IMR-90 (cell line): ENCODE data around the gene LCN10. TPM values are rescaled to one million over a fixed set of nuclear protein-coding genes. Genes with fewer than 3 reads are reported as not detected.

ENCODE experiments used
- ATAC-seq: fragments of 200-7000 bp; cut with Tn5 transposase; 2 replicates; pipeline ENCODE4 v1.9.1; 2020; ENCODE audit warnings: low read depth, mild to moderate bottlenecking, moderate library complexity
- BruUV-seq: library from RNA; stranded (reverse); fragments of 400-500 nt; replicated peaks from 2 replicates; lab custom pipeline; 2021; lab: Mats Ljungman, UMichigan
- CTCF ChIA-PET: fragments of 300-600 bp; formaldehyde crosslinking; extraction: SDS; loops from one replicate; lab custom pipeline; 2021; ENCODE audit warnings: antibody characterized with exemption; lab: Yijun Ruan, JAX
- POLR2A ChIA-PET: fragments of 300-600 bp; sonication (Branson Sonifier 250); formaldehyde crosslinking; loops from one replicate; lab custom pipeline; 2022; ENCODE audit warnings: antibody characterized with exemption; ENCODE audit not compliant: unreplicated experiment; lab: Charles Lee
- DNase-seq: peaks from one replicate; pipeline ENCODE4 v3.0.0; 2013
- H2AFZ ChIP-seq: replicated peaks from 2 replicates; pipeline ENCODE3; 2013; ENCODE audit warnings: low read length, mild to moderate bottlenecking; ENCODE audit not compliant: poor library complexity
- H2AK5ac ChIP-seq: 2 replicates; pipeline ENCODE4 v1.6.1; 2013; ENCODE audit warnings: low read depth, low read length, inconsistent platforms
- H2AK9ac ChIP-seq: replicated peaks from 2 replicates; pipeline ENCODE3; 2013; ENCODE audit warnings: mild to moderate bottlenecking, low read depth, low read length, moderate library complexity; ENCODE audit not compliant: poor library complexity
- H2BK120ac ChIP-seq: 2 replicates; pipeline ENCODE4 v1.6.1; 2013; ENCODE audit warnings: low read depth, low read length, inconsistent platforms
- H2BK15ac ChIP-seq: 3 replicates; pipeline ENCODE4 v1.6.1; 2013; ENCODE audit warnings: low read depth, low read length, inconsistent platforms
- H2BK20ac ChIP-seq: 2 replicates; pipeline ENCODE4 v1.6.1; 2013; ENCODE audit warnings: low read depth, mild to moderate bottlenecking, inconsistent platforms, low read length, moderate library complexity
- H2BK5ac ChIP-seq: 2 replicates; pipeline ENCODE4 v1.6.1; 2013; ENCODE audit warnings: mild to moderate bottlenecking, low read depth, low read length, inconsistent platforms; ENCODE audit not compliant: poor library complexity, severe bottlenecking
- H3K14ac ChIP-seq: replicated peaks from 2 replicates; pipeline ENCODE4 v1.6.1; 2013; ENCODE audit warnings: low read depth, low read length, inconsistent platforms
- H3K18ac ChIP-seq: 2 replicates; pipeline ENCODE4 v1.6.1; 2013; ENCODE audit warnings: low read depth, low read length, control low read depth
- H3K23ac ChIP-seq: 2 replicates; pipeline ENCODE4 v1.6.1; 2013; ENCODE audit warnings: low read depth, low read length, inconsistent platforms
- H3K27ac ChIP-seq: 2 replicates; pipeline ENCODE4 v1.5.1; 2013; ENCODE audit warnings: mild to moderate bottlenecking, control low read depth, low read length; ENCODE audit not compliant: insufficient read depth
- H3K27me3 ChIP-seq: 2 replicates; pipeline ENCODE4 v1.6.1; 2013; ENCODE audit warnings: low read length; ENCODE audit not compliant: control insufficient read depth, insufficient read depth
- H3K36me3 ChIP-seq: 2 replicates; pipeline ENCODE4 v1.6.1; 2013; ENCODE audit warnings: low read length, mixed read lengths; ENCODE audit not compliant: control insufficient read depth, insufficient read depth
- H3K4ac ChIP-seq: 2 replicates; pipeline ENCODE4 v1.6.1; 2013; ENCODE audit warnings: low read depth, low read length, inconsistent platforms
- H3K4me1 ChIP-seq: 2 replicates; pipeline ENCODE4 v1.6.1; 2013; ENCODE audit warnings: low read length, mixed read lengths; ENCODE audit not compliant: control insufficient read depth, insufficient read depth
- H3K4me2 ChIP-seq: 2 replicates; pipeline ENCODE4 v1.6.1; 2013; ENCODE audit warnings: low read depth, mild to moderate bottlenecking, control low read depth, low read length, moderate library complexity
- H3K4me3 ChIP-seq: 2 replicates; pipeline ENCODE4 v1.5.1; 2013; ENCODE audit warnings: low read depth, mild to moderate bottlenecking, control low read depth, low read length, moderate library complexity; ENCODE audit not compliant: insufficient read depth
- H3K56ac ChIP-seq: 2 replicates; pipeline ENCODE4 v1.6.1; 2013; ENCODE audit warnings: low read length, inconsistent platforms; ENCODE audit not compliant: insufficient read depth; ENCODE audit errors: extremely low read depth
- H3K79me1 ChIP-seq, 2 experiments: 2 replicates each; pipeline ENCODE4 v1.6.1; 2013; ENCODE audit warnings: low read length in 2 of 2, inconsistent platforms in 1 of 2, low read depth in 1 of 2
- H3K9ac ChIP-seq: 2 replicates; pipeline ENCODE4 v1.6.1; 2013; ENCODE audit warnings: low read depth, low read length, control low read depth
- H3K9me1 ChIP-seq: 2 replicates; pipeline ENCODE4 v1.6.1; 2013; ENCODE audit warnings: low read length, inconsistent platforms; ENCODE audit not compliant: insufficient read depth
- H3K9me3 ChIP-seq: 2 replicates; pipeline ENCODE4 v1.6.1; 2013; ENCODE audit warnings: low read length; ENCODE audit not compliant: control insufficient read depth, insufficient read depth
- H4K20me1 ChIP-seq: 2 replicates; pipeline ENCODE4 v1.6.1; 2013; ENCODE audit warnings: low read length, inconsistent platforms; ENCODE audit not compliant: insufficient read depth
- H4K5ac ChIP-seq: 2 replicates; pipeline ENCODE4 v1.6.1; 2013; ENCODE audit warnings: mild to moderate bottlenecking, low read depth, low read length, control low read depth
- H4K8ac ChIP-seq, 2 experiments: 2 replicates each; pipeline ENCODE4 v1.6.1; 2013; ENCODE audit warnings: low read depth in 2 of 2, low read length in 2 of 2, control low read depth in 1 of 2, inconsistent platforms in 1 of 2
- H4K91ac ChIP-seq: 2 replicates; pipeline ENCODE4 v1.6.1; 2013; ENCODE audit warnings: low read depth, low read length, inconsistent platforms; ENCODE audit not compliant: insufficient read depth
- BHLHE40 ChIP-seq: fragments of 150-350 bp; IDR thresholded peaks from 2 replicates; pipeline ENCODE4 v1.6.1; 2016; ENCODE audit warnings: mild to moderate bottlenecking, low read depth, low read length
- CEBPB ChIP-seq: IDR thresholded peaks from 2 replicates; pipeline ENCODE4 v1.6.1; 2012; ENCODE audit warnings: low read depth, low read length, improper control_type of control experiment
- CHD1 ChIP-seq: IDR thresholded peaks from 2 replicates; pipeline ENCODE4 v1.6.1; 2012; ENCODE audit warnings: low read depth, low read length, improper control_type of control experiment
- CTCF ChIP-seq: conservative IDR thresholded peaks from 2 replicates; pipeline ENCODE4 v1.5.1; 2012; ENCODE audit warnings: mild to moderate bottlenecking, low read depth, low read length, improper control_type of control experiment
- ELK1 ChIP-seq: fragments of 150-350 bp; IDR thresholded peaks from 2 replicates; pipeline ENCODE4 v1.6.1; 2016; ENCODE audit warnings: low read depth, mild to moderate bottlenecking, low read length, moderate library complexity, borderline replicate concordance
- FOS ChIP-seq: fragments of 150-350 bp; IDR thresholded peaks from 2 replicates; pipeline ENCODE4 v1.6.1; 2016; ENCODE audit warnings: low read depth, low read length
- MAFK ChIP-seq: IDR thresholded peaks from 2 replicates; pipeline ENCODE4 v1.6.1; 2012; ENCODE audit warnings: low read depth, low read length, improper control_type of control experiment
- MAZ ChIP-seq: IDR thresholded peaks from 2 replicates; pipeline ENCODE4 v1.6.1; 2012; ENCODE audit warnings: low read depth, mild to moderate bottlenecking, low read length, improper control_type of control experiment, moderate library complexity, borderline replicate concordance
- MXI1 ChIP-seq: IDR thresholded peaks from 2 replicates; pipeline ENCODE4 v1.6.1; 2012; ENCODE audit warnings: low read depth, mild to moderate bottlenecking, low read length, moderate library complexity, borderline replicate concordance
- NFE2L2 ChIP-seq: fragments of 150-350 bp; IDR thresholded peaks from 2 replicates; pipeline ENCODE4 v1.6.1; 2016; ENCODE audit warnings: low read depth, mild to moderate bottlenecking, low read length
- POLR2A ChIP-seq: IDR thresholded peaks from 2 replicates; pipeline ENCODE4 v1.6.1; 2012; ENCODE audit warnings: mild to moderate bottlenecking, low read depth, low read length
- RAD21 ChIP-seq: IDR thresholded peaks from 2 replicates; pipeline ENCODE4 v1.6.1; 2012; ENCODE audit warnings: low read length, improper control_type of control experiment
- RCOR1 ChIP-seq: IDR thresholded peaks from 2 replicates; pipeline ENCODE4 v1.6.1; 2012; ENCODE audit warnings: mild to moderate bottlenecking, low read length, improper control_type of control experiment; ENCODE audit not compliant: insufficient replicate concordance
- RFX5 ChIP-seq: IDR thresholded peaks from 2 replicates; pipeline ENCODE4 v1.8.0; 2012; ENCODE audit warnings: low read depth, mild to moderate bottlenecking, low read length, moderate library complexity
- SMC3 ChIP-seq: fragments of 150-350 bp; IDR thresholded peaks from 2 replicates; pipeline ENCODE4 v1.6.1; 2016; ENCODE audit warnings: low read depth, mild to moderate bottlenecking, antibody characterized with exemption, low read length, moderate library complexity
- USF2 ChIP-seq: fragments of 150-350 bp; IDR thresholded peaks from 2 replicates; pipeline ENCODE4 v1.6.1; 2017; ENCODE audit warnings: mild to moderate bottlenecking, antibody characterized with exemption, low read length, low read depth
- WGBS, 2 experiments: methylation state at CpG; one replicate each; pipeline versions ENCODE4 v1.1.5 to v1.1.7; 2013; ENCODE audit warnings: missing lambda C conversion rate in 2 of 2; ENCODE audit not compliant: insufficient read length in 1 of 2; ENCODE audit errors: extremely low coverage in 2 of 2; 5-methylcytosine and 5-hydroxymethylcytosine counted together
- dilution Hi-C: fragments of 300-500 bp; cut with HindIII; formaldehyde crosslinking; loops from one replicate; pipeline ENCODE4 v1.14.3; 2018; ENCODE audit warnings: low sequenced_read_pairs; ENCODE audit not compliant: unreplicated experiment
- in situ Hi-C: fragments of 300-500 bp; cut with MboI; formaldehyde crosslinking; loops from 3 replicates; pipeline ENCODE4 v1.14.3; 2019; ENCODE audit warnings: low sequenced_read_pairs, inconsistent platforms, mixed read lengths
- intact Hi-C: fragments of 100-400 bp; cut with micrococcal nuclease; formaldehyde crosslinking; loops from 2 replicates; pipeline ENCODE4 v1.10.0; 2022
- polyA plus RNA-seq, 3 experiments: library from polyadenylated mRNA; depleted of rRNA; stranded (reverse); fragments of >200 nt; gene quantifications; 2 replicates each; pipeline ENCODE4 v1.2.3, GENCODE V29; 2012; ENCODE audit warnings: low replicate concordance in 1 of 3
- total RNA-seq: library from RNA; depleted of rRNA; stranded (reverse); fragments of >200 nt; gene quantifications from 2 replicates; pipeline ENCODE4 v1.2.3, GENCODE V29; 2012

LCN10 gene
- total and polyA plus RNA-seq, 2 of the 4 experiments (the other 2 are of a cell fraction) = not detected

GRCh38 chr9:136746621-136747020 lies 3.9 kb upstream of the LCN10 start:
- no peak overlapping the region for H2AK5ac ChIP-seq
- no peak overlapping the region for H3K4me3 ChIP-seq
- no peaks in the 10 kb centered on the region; the same call in 1 of the 2 replicates for H4K20me1 ChIP-seq
- no peak overlapping the region for H4K91ac ChIP-seq
- H3K4ac ChIP-seq = no peak overlapping the region
- no peak overlapping the region for H2AK9ac ChIP-seq
- no peak overlapping the region for H2BK120ac ChIP-seq
- no peak overlapping the region for H2BK15ac ChIP-seq
- H3K14ac ChIP-seq = no peak overlapping the region
- H3K36me3 ChIP-seq = no peaks in the 10 kb centered on the region
- no peaks in the 10 kb centered on the region for H3K9me1 ChIP-seq
- TF ChIP-seq CTCF (no peak), BHLHE40 (no peak), MAZ (no peak), FOS (no peak), RAD21 (no peak), POLR2A (no peak), USF2 (no peak), RCOR1 (no peak), MAFK (no peak), ELK1 (no peak), CHD1 (no peak), MXI1 (no peak), RFX5 (no peak), NFE2L2 (no peak), CEBPB (no peak), SMC3 (no peak)
- no peaks in the 10 kb centered on the region for H3K9me3 ChIP-seq
- H3K9ac ChIP-seq = no peak overlapping the region
- H2AFZ ChIP-seq = no peak overlapping the region
- dilution Hi-C loops (no loop called here), in situ Hi-C loops (no loop called here), intact Hi-C loops (no loop called here)
- H4K8ac ChIP-seq = no peak overlapping the region
- ChIA-PET POLR2A (no interaction called here), CTCF (no interaction called here)
- no peak overlapping the region for H3K23ac ChIP-seq
- no peak overlapping the region for H3K18ac ChIP-seq
- peaks cover 37% of the 10 kb centered on the region; the same call in 1 of the 2 replicates for H3K27me3 ChIP-seq
- H2BK20ac ChIP-seq = no peak overlapping the region
- H3K79me1 ChIP-seq = no peaks in the 10 kb centered on the region
- DNase-seq = no peak
- H3K27ac ChIP-seq = no peak overlapping the region
- H3K56ac ChIP-seq = no peak overlapping the region
- no peak overlapping the region for H2BK5ac ChIP-seq
- H4K5ac ChIP-seq = no peak overlapping the region
- no peak for ATAC-seq
- WGBS, 2 experiments = no CpG with 5 or more reads among the region's 18 CpGs
- BruUV-seq = no TSS peak
- H3K4me1 ChIP-seq = no peaks in the 10 kb centered on the region
- no peak overlapping the region for H3K4me2 ChIP-seq
